HCT116 (cell line): ENCODE measurements around the gene COL3A1. TPM values are rescaled to one million over a fixed set of nuclear protein-coding genes. Genes with fewer than 3 reads are reported as not detected.

Experiments
- ATAC-seq: fragments of 200-7000 bp; cut with Tn5 transposase; 2 replicates; pipeline ENCODE4 v1.9.1; 2020; ENCODE audit warnings: mild to moderate bottlenecking, moderate library complexity
- BruUV-seq: library from RNA; stranded (reverse); fragments of 400-500 nt; replicated peaks from 2 replicates; lab custom pipeline; 2021; lab: Mats Ljungman, UMichigan
- CTCF ChIA-PET: fragments of 300-600 bp; sonication (Branson Sonifier 250); formaldehyde crosslinking; loops from one replicate; lab custom pipeline; 2021; ENCODE audit warnings: antibody characterized with exemption; lab: Charles Lee
- POLR2A ChIA-PET: fragments of 300-600, 350-600 bp; sonication (Branson Sonifier 250); formaldehyde crosslinking; loops from one replicate; lab custom pipeline; 2021; ENCODE audit warnings: antibody characterized with exemption; lab: Charles Lee
- RAD21 ChIA-PET, 2 experiments: fragments of 300-600 bp; sonication (Branson Sonifier 250); formaldehyde crosslinking; loops; one replicate each; lab custom pipeline; 2023; ENCODE audit warnings: low total read pairs in 2 of 2; ENCODE audit not compliant: uncharacterized antibody in 2 of 2, unreplicated experiment in 2 of 2, low non-redundant PET in 1 of 2; lab: Charles Lee
- DNase-seq: peaks from one replicate; pipeline ENCODE4 v3.0.0-alpha.2; 2010; ENCODE audit warnings: low read depth, low spot score
- H2AFZ ChIP-seq: fragments of 200-600 bp; shearing (Covaris generic), sonication (generic); 2 replicates; pipeline ENCODE4 v1.6.1; 2017; ENCODE audit warnings: low read depth, mixed run types, mixed read lengths, antibody characterized with exemption, low read length; ENCODE audit not compliant: poor library complexity, severe bottlenecking
- H3K27ac ChIP-seq: 2 replicates; pipeline ENCODE4 v1.5.1; 2012; ENCODE audit warnings: low read depth, low read length
- H3K27me3 ChIP-seq: fragments of 200-600 bp; sonication (generic); 2 replicates; pipeline ENCODE4 v1.6.1; 2016; ENCODE audit warnings: mixed run types, low read length, mixed read lengths; ENCODE audit not compliant: insufficient read depth
- H3K36me3 ChIP-seq, 2 experiments: fragments of 200-500 bp in 1 of 2; fragments of 200-600 bp in 1 of 2; sonication (Bioruptor generic) in 1 of 2; sonication (generic) in 1 of 2; 2 replicates each; pipeline versions ENCODE4 v1.5.1 to v1.6.1; 2014 to 2016; ENCODE audit warnings: low read length in 2 of 2, inconsistent platforms in 1 of 2, mixed read lengths in 1 of 2, mixed run types in 1 of 2; ENCODE audit not compliant: insufficient read depth in 2 of 2, control insufficient read depth in 1 of 2
- H3K4me1 ChIP-seq, 2 experiments: fragments of 200-600 bp in 1 of 2; sonication (generic) in 1 of 2; 2 replicates each; pipeline versions ENCODE4 v1.5.1 to v1.6.1; 2012 to 2017; ENCODE audit warnings: low read length in 2 of 2, inconsistent platforms in 1 of 2, mild to moderate bottlenecking in 1 of 2, mixed read lengths in 1 of 2, mixed run types in 1 of 2, moderate library complexity in 1 of 2; ENCODE audit not compliant: insufficient read depth in 2 of 2, control insufficient read depth in 1 of 2
- H3K4me2 ChIP-seq: fragments of 200-600 bp; sonication (generic); 2 replicates; pipeline ENCODE4 v1.6.1; 2017; ENCODE audit warnings: mixed run types, low read length, mixed read lengths
- H3K4me3 ChIP-seq, 2 experiments: fragments of 200-600 bp in 1 of 2; sonication (generic) in 1 of 2; replicated peaks in 1 of 2; 2 replicates each; pipeline ENCODE4 v1.5.1; 2011 to 2016; ENCODE audit warnings: low read length in 2 of 2, control low read depth in 1 of 2, low read depth in 1 of 2, mild to moderate bottlenecking in 1 of 2, mixed read lengths in 1 of 2, mixed run types in 1 of 2
- H3K79me2 ChIP-seq: fragments of 200-600 bp; sonication (generic); 2 replicates; pipeline ENCODE4 v1.6.1; 2017; ENCODE audit warnings: mild to moderate bottlenecking, mixed run types, low read length, moderate library complexity, mixed read lengths; ENCODE audit not compliant: insufficient read depth
- H3K9ac ChIP-seq: fragments of 200-600 bp; sonication (generic); 2 replicates; pipeline ENCODE4 v1.6.1; 2016; ENCODE audit warnings: low read length, mixed read lengths
- H3K9me2 ChIP-seq: fragments of 200-600 bp; sonication (generic), shearing (Covaris generic); 2 replicates; pipeline ENCODE4 v1.6.1; 2017; ENCODE audit warnings: mixed run types, mild to moderate bottlenecking, moderate library complexity; ENCODE audit not compliant: insufficient read depth
- H3K9me3 ChIP-seq, 2 experiments: fragments of 200-500 bp in 1 of 2; fragments of 200-600 bp in 1 of 2; sonication (Bioruptor generic) in 1 of 2; sonication (generic) in 1 of 2; 2 replicates each; pipeline ENCODE4 v1.6.1; 2014 to 2017; ENCODE audit warnings: low read length in 2 of 2, mixed read lengths in 2 of 2, inconsistent platforms in 1 of 2, low read depth in 1 of 2, mild to moderate bottlenecking in 1 of 2, mixed run types in 1 of 2, moderate library complexity in 1 of 2; ENCODE audit not compliant: control insufficient read depth in 1 of 2, insufficient read depth in 1 of 2
- H4K20me1 ChIP-seq: fragments of 200-600 bp; sonication (generic), shearing (Covaris generic); 2 replicates; pipeline ENCODE4 v1.6.1; 2017; ENCODE audit warnings: mixed run types, mild to moderate bottlenecking, moderate library complexity; ENCODE audit not compliant: insufficient read depth
- ATF3 ChIP-seq: IDR thresholded peaks from 2 replicates; pipeline ENCODE4 v1.6.1; 2012
- CBX3 ChIP-seq: IDR thresholded peaks from 2 replicates; pipeline ENCODE4 v1.6.1; 2012; ENCODE audit warnings: low read depth
- EZH2phosphoT487 ChIP-seq: fragments of 200-600 bp; IDR thresholded peaks from 2 replicates; pipeline ENCODE4 v1.6.1; 2018; ENCODE audit warnings: antibody characterized with exemption, borderline replicate concordance
- FOSL1 ChIP-seq: IDR thresholded peaks from 2 replicates; pipeline ENCODE4 v1.6.1; 2012; ENCODE audit warnings: low read depth
- POLR2A ChIP-seq: IDR thresholded peaks from 2 replicates; pipeline ENCODE4 v1.7.0; 2011; ENCODE audit warnings: borderline replicate concordance; ENCODE audit not compliant: insufficient read depth, insufficient read length; ENCODE audit errors: extremely low read depth
- POLR2AphosphoS5 ChIP-seq: IDR thresholded peaks from 2 replicates; pipeline ENCODE4 v1.6.1; 2011; ENCODE audit warnings: mild to moderate bottlenecking, low read depth, low read length, moderate library complexity
- RAD21 ChIP-seq: IDR thresholded peaks from 2 replicates; pipeline ENCODE4 v1.6.1; 2012; ENCODE audit warnings: low read depth, mild to moderate bottlenecking
- SIN3A ChIP-seq: IDR thresholded peaks from 2 replicates; pipeline ENCODE4 v1.6.1; 2012; ENCODE audit warnings: low read depth
- SRF ChIP-seq: IDR thresholded peaks from 2 replicates; pipeline ENCODE4 v1.6.1; 2012; ENCODE audit warnings: low read depth
- TCF7L2 ChIP-seq: IDR thresholded peaks from 2 replicates; pipeline ENCODE4 v1.7.0; 2011; ENCODE audit warnings: borderline replicate concordance, inconsistent platforms; ENCODE audit not compliant: insufficient read depth, insufficient read length; ENCODE audit errors: extremely low read depth
- YY1 ChIP-seq: IDR thresholded peaks from 2 replicates; pipeline ENCODE4 v1.6.1; 2011; ENCODE audit warnings: low read length, low read depth, moderate library complexity, mild to moderate bottlenecking; ENCODE audit not compliant: insufficient replicate concordance; ENCODE audit errors: extremely low read depth
- ZNF274 ChIP-seq: fragments of 200-500 bp; sonication (Bioruptor generic); IDR thresholded peaks from 2 replicates; pipeline ENCODE4 v1.6.1; 2014; ENCODE audit warnings: mild to moderate bottlenecking, low read depth, low read length, inconsistent platforms
- intact Hi-C: fragments of 100-400 bp; cut with micrococcal nuclease; formaldehyde crosslinking; loops from 2 replicates; pipeline ENCODE4 v1.10.0; 2022
- total RNA-seq: library from RNA; stranded (reverse); gene quantifications from one replicate; pipeline ENCODE4 v1.2.1, GENCODE V29; 2021; ENCODE audit not compliant: unreplicated experiment
- TF ChIP-seq, protein P1 (sequence below), 3 experiments: fragments of 200-600 bp in 1 of 3; sonication (generic) in 1 of 3; IDR thresholded peaks in 2 of 3; conservative IDR thresholded peaks in 1 of 3; 2 replicates each; pipeline ENCODE4 v1.5.1; 2012 to 2017; ENCODE audit warnings: low read depth in 2 of 3, low read length in 2 of 3, antibody characterized with exemption in 1 of 3, borderline replicate concordance in 1 of 3, control low read depth in 1 of 3, mild to moderate bottlenecking in 1 of 3, mixed read lengths in 1 of 3, mixed run types in 1 of 3, moderate library complexity in 1 of 3; ENCODE audit not compliant: insufficient read depth in 1 of 3
- TF ChIP-seq, protein P2 (sequence below): IDR thresholded peaks from 2 replicates; pipeline ENCODE4 v1.6.1; 2012; ENCODE audit warnings: low read depth

Gene COL3A1
- total RNA-seq, 1 experiment from 2014 or later: 1.0 TPM

GRCh38 chr2:189013031-189013430, 38.9 kb downstream of the COL3A1 start:
- Histone ChIP-seq H3K4me3 (no peak overlapping the region), H3K4me1 (no peaks in the 10 kb centered on the region), H3K9me3 (no peaks in the 10 kb centered on the region), H3K27me3 (no peaks in the 10 kb centered on the region), H2AFZ (no peak overlapping the region), H4K20me1 (no peaks in the 10 kb centered on the region), H3K79me2 (no peaks in the 10 kb centered on the region), H3K36me3 (no peaks in the 10 kb centered on the region), H3K4me2 (no peak overlapping the region), H3K27ac (no peak overlapping the region), H3K9ac (no peak overlapping the region), H3K9me2 (no peaks in the 10 kb centered on the region)
- no peak for TF ChIP-seq FOSL1
- no peak for TF ChIP-seq EZH2phosphoT487
- no peak for TF ChIP-seq TCF7L2
- POLR2A ChIA-PET: no interaction called here
- no TSS peak for BruUV-seq
- CTCF ChIA-PET: no interaction called here
- RAD21 ChIA-PET: no interaction called here
- DNase-seq (no peak), ATAC-seq (no peak)
- intact Hi-C loops: no loop called here

DNA sequence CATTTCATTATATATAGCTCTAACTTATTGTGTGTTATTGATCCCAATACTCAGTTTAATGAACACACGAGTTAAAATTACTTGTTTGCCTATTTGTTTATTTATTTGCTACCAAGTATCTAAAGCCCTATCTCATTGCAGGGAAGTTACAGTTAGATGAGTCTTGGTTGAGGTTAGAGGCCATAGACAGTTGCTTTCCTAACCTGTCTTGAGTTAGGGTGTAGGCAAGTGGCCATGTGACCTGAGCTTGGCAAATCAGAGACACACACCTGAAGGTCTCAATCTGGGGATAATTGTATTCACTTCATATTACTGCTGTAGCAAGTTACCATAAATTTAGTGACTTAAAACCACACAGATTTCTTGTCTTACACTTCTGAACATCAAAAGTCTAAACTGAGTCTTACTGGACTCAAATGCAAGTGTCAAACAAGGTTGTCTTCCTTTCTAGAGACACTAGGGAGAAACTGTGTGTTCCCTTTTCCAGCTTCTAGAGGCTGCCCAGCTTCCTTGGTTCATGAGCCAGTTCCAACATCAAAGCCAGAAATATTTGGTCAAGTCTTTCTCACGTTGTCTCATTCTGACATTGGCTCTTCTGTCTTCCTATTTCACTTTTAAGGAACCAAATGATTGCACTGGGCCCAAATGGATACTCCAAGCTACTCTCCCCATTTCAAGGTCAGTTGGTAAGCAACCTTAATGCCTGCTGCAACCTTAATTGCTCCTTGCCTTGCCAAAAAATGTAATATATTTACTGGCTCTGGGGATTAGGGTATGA, 39.7 kb downstream of the COL3A1 start:
- no TSS peak for BruUV-seq
- Histone ChIP-seq H3K9me2 (no peaks in the 10 kb centered on the region), H3K4me1 (no peaks in the 10 kb centered on the region), H3K36me3 (no peaks in the 10 kb centered on the region), H3K27ac (no peak overlapping the region), H3K9ac (no peak overlapping the region), H3K4me2 (no peak overlapping the region), H4K20me1 (no peaks in the 10 kb centered on the region), H3K79me2 (no peaks in the 10 kb centered on the region)
- no peak for DNase-seq
- TF ChIP-seq SIN3A: no peak
- no peak for TF ChIP-seq FOSL1
- TF ChIP-seq, protein P1, sequence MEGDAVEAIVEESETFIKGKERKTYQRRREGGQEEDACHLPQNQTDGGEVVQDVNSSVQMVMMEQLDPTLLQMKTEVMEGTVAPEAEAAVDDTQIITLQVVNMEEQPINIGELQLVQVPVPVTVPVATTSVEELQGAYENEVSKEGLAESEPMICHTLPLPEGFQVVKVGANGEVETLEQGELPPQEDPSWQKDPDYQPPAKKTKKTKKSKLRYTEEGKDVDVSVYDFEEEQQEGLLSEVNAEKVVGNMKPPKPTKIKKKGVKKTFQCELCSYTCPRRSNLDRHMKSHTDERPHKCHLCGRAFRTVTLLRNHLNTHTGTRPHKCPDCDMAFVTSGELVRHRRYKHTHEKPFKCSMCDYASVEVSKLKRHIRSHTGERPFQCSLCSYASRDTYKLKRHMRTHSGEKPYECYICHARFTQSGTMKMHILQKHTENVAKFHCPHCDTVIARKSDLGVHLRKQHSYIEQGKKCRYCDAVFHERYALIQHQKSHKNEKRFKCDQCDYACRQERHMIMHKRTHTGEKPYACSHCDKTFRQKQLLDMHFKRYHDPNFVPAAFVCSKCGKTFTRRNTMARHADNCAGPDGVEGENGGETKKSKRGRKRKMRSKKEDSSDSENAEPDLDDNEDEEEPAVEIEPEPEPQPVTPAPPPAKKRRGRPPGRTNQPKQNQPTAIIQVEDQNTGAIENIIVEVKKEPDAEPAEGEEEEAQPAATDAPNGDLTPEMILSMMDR (IDR thresholded peaks at IDR 0.05 in 2 of 3, conservative IDR thresholded peaks at IDR 0.05 in 1 of 3; ENCODE audit: borderline replicate concordance in 1 of 3, insufficient read depth in 1 of 3, low read depth in 2 of 3, low read length in 2 of 3): no peak
- no peak for TF ChIP-seq CBX3
- no peak for TF ChIP-seq RAD21
- TF ChIP-seq SRF: no peak
- no peak for TF ChIP-seq ATF3
- no peak for TF ChIP-seq YY1
- no peak for TF ChIP-seq TCF7L2
- no peak for TF ChIP-seq POLR2AphosphoS5
- TF ChIP-seq, protein P2, sequence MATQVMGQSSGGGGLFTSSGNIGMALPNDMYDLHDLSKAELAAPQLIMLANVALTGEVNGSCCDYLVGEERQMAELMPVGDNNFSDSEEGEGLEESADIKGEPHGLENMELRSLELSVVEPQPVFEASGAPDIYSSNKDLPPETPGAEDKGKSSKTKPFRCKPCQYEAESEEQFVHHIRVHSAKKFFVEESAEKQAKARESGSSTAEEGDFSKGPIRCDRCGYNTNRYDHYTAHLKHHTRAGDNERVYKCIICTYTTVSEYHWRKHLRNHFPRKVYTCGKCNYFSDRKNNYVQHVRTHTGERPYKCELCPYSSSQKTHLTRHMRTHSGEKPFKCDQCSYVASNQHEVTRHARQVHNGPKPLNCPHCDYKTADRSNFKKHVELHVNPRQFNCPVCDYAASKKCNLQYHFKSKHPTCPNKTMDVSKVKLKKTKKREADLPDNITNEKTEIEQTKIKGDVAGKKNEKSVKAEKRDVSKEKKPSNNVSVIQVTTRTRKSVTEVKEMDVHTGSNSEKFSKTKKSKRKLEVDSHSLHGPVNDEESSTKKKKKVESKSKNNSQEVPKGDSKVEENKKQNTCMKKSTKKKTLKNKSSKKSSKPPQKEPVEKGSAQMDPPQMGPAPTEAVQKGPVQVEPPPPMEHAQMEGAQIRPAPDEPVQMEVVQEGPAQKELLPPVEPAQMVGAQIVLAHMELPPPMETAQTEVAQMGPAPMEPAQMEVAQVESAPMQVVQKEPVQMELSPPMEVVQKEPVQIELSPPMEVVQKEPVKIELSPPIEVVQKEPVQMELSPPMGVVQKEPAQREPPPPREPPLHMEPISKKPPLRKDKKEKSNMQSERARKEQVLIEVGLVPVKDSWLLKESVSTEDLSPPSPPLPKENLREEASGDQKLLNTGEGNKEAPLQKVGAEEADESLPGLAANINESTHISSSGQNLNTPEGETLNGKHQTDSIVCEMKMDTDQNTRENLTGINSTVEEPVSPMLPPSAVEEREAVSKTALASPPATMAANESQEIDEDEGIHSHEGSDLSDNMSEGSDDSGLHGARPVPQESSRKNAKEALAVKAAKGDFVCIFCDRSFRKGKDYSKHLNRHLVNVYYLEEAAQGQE: no peak
- no peak for TF ChIP-seq ZNF274
- TF ChIP-seq POLR2A: no peak
- TF ChIP-seq, all 23 proteins: peak for 0
- ChIA-PET CTCF (no interaction called here), POLR2A (no interaction called here), RAD21 (no interaction called here)
- Histone ChIP-seq H3K9me3 (no peaks in the 10 kb centered on the region), H3K27me3 (no peaks in the 10 kb centered on the region), H3K4me3 (no peak overlapping the region), H2AFZ (no peak overlapping the region)
- no peak for ATAC-seq
- intact Hi-C loops: no loop called here
